Chondrocyte (in vitro differentiated cells): ENCODE measurements around the gene CARD19. TPM values are rescaled to one million over a fixed set of nuclear protein-coding genes. Genes with fewer than 3 reads are reported as not detected.

Experiments used
- DNase-seq: peaks from one replicate; pipeline ENCODE4 v3.0.0; 2021; ENCODE audit warnings: mixed read lengths, low spot score
- H3K27ac Mint-ChIP-seq: one replicate; pipeline ENCODE4 v1.8.0; 2021; ENCODE audit warnings: mild to moderate bottlenecking, moderate library complexity, mixed read lengths; ENCODE audit not compliant: unreplicated experiment
- H3K27me3 Mint-ChIP-seq: 2 replicates; pipeline ENCODE4 v1.8.0; 2021; ENCODE audit warnings: low read depth, mixed read lengths
- H3K36me3 Mint-ChIP-seq: 2 replicates; pipeline ENCODE4 v1.8.0; 2021; ENCODE audit warnings: low read depth, mixed read lengths
- H3K4me1 Mint-ChIP-seq: 2 replicates; pipeline ENCODE4 v1.8.0; 2021; ENCODE audit warnings: low read depth, mild to moderate bottlenecking, mixed read lengths
- H3K4me3 Mint-ChIP-seq: one replicate; pipeline ENCODE4 v1.8.0; 2021; ENCODE audit warnings: mild to moderate bottlenecking, moderate library complexity, mixed read lengths; ENCODE audit not compliant: unreplicated experiment
- H3K9me3 Mint-ChIP-seq: 2 replicates; pipeline ENCODE4 v1.8.0; 2021; ENCODE audit warnings: low read depth, mixed read lengths
- total RNA-seq: library from RNA; stranded (reverse); gene quantifications from 3 replicates; pipeline ENCODE4 v1.2.1, GENCODE V29; 2021
- TF ChIP-seq, protein P1 (sequence below): fragments of 200-600 bp; sonication (generic); IDR thresholded peaks from 2 replicates; pipeline ENCODE4 v1.5.0; 2021; ENCODE audit warnings: antibody characterized with exemption, mild to moderate bottlenecking, moderate library complexity

The CARD19 gene
- total RNA-seq, 1 donor from 2014 or later = 40.5 TPM

DNA sequence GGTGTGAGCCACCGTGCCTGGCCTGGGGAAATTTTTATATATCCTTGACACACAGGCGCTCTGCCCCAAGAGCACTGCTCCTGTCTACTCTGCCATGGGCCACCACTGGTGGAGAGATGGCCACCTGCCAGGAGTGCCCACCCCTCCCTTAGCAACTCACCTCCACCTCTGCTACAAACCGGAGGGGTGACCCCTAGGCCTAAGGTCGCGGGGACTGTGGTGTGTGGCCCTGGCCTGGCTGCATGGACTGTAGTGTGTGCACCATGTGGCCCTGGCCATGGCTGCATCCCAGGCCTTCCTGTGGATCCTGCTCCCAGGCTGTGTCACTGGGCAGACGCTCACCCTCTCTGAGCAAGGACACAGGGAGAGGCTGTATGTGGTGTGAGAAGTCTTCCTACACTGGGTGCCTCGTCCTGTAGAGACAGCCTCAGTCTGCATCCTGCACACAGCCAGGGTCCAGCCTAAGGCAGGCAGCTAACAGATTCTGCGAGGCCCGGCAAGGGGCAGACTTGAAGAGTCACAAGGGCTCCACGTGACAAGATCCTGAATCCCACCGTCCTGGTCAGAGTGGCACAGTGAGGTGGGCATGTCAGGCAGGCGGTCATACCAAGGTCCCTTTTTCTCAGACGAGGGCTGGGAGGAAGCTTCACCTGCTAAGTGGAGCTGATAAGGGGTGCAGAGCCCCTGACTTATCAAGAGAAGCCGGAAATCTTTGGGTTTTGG, 27.7 kb downstream of the CARD19 start:
- TF ChIP-seq, protein P1, sequence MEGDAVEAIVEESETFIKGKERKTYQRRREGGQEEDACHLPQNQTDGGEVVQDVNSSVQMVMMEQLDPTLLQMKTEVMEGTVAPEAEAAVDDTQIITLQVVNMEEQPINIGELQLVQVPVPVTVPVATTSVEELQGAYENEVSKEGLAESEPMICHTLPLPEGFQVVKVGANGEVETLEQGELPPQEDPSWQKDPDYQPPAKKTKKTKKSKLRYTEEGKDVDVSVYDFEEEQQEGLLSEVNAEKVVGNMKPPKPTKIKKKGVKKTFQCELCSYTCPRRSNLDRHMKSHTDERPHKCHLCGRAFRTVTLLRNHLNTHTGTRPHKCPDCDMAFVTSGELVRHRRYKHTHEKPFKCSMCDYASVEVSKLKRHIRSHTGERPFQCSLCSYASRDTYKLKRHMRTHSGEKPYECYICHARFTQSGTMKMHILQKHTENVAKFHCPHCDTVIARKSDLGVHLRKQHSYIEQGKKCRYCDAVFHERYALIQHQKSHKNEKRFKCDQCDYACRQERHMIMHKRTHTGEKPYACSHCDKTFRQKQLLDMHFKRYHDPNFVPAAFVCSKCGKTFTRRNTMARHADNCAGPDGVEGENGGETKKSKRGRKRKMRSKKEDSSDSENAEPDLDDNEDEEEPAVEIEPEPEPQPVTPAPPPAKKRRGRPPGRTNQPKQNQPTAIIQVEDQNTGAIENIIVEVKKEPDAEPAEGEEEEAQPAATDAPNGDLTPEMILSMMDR = no peak
- Mint-ChIP-seq H3K4me3 (no peak overlapping the region), H3K36me3 (peaks cover 10% of the 10 kb centered on the region), H3K27me3 (no peaks in the 10 kb centered on the region), H3K27ac (no peak overlapping the region), H3K4me1 (peaks cover 41% of the 10 kb centered on the region), H3K9me3 (no peaks in the 10 kb centered on the region)
- DNase-seq = peak; percentile 75

GRCh38 chr9:93124793-93125192, 28.8 kb downstream of the CARD19 start:
- TF ChIP-seq, protein P1 = no peak
- Mint-ChIP-seq H3K27me3 (no peaks in the 10 kb centered on the region), H3K9me3 (no peaks in the 10 kb centered on the region), H3K27ac (no peak overlapping the region), H3K36me3 (peaks cover 10% of the 10 kb centered on the region), H3K4me3 (no peak overlapping the region), H3K4me1 (peaks cover 42% of the 10 kb centered on the region)
- DNase-seq = peak; percentile 88

- Mint-ChIP-seq H3K27ac (no peak overlapping the region), H3K36me3 (peaks cover 10% of the 10 kb centered on the region), H3K9me3 (no peaks in the 10 kb centered on the region), H3K27me3 (no peaks in the 10 kb centered on the region), H3K4me3 (no peak overlapping the region), H3K4me1 (peaks cover 38% of the 10 kb centered on the region)
- TF ChIP-seq, protein P1 = no peak
- peak; percentile 63 for DNase-seq
These were observed 29.4 kb downstream of the CARD19 start for GRCh38 chr9:93125331-93125894.

DNA sequence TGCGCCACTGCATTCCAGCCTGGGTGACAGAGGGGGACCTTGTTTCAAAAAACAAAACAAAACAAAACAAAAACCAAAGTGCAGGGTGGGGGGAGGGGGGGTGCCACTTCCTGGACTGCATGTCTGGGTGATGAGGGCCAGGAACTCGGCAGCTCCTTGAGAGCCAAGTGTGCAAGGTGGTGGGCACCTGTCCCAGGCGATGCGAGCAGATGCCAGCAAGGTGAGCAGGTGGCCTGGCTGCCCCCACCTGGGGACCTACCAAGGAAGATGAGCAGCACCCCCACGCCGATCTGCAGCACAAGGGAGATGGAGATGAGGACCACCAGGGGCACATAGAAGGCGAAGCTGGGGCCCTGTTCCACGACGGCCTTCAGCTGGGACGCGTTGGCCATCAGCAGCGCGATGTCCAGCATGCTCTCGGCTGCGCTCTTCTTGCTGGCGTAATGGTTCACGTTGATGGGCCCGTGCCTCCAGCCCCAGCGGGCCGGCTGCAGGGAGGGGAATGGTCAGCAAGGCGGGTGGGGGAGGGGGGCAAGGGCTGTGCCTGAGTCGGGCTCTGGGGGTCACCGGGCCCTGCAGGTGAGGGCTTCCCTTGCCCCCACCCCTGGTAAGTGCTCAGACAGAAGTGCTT, 30.2 kb downstream of the CARD19 start:
- no peak overlapping the region for H3K27ac Mint-ChIP-seq
- H3K4me1 Mint-ChIP-seq = peaks cover 43% of the 10 kb centered on the region

GRCh38 chr9:93126825-93127368, 30.9 kb downstream of the CARD19 start:
- Mint-ChIP-seq H3K9me3 (no peaks in the 10 kb centered on the region), H3K4me1 (peaks cover 50% of the 10 kb centered on the region), H3K27me3 (no peaks in the 10 kb centered on the region), H3K27ac (peak overlapping the region; percentile 54), H3K4me3 (no peak overlapping the region), H3K36me3 (peaks cover 7% of the 10 kb centered on the region)
- TF ChIP-seq, protein P1 = no peak
- DNase-seq = peak; percentile 54

More for the DNA sequence above, 30.2 kb downstream of the CARD19 start:
- Mint-ChIP-seq H3K4me3 (no peak overlapping the region), H3K9me3 (no peaks in the 10 kb centered on the region), H3K36me3 (peaks cover 7% of the 10 kb centered on the region), H3K27me3 (no peaks in the 10 kb centered on the region)
- peak; percentile 90 for DNase-seq
- TF ChIP-seq, protein P1 = no peak
